Keratinocyte (primary cell): ENCODE results near the gene ABCC4.

Source experiments
- CTCF ChIP-seq, 3 experiments: IDR thresholded peaks in 1 of 3; conservative IDR thresholded peaks in 1 of 3; optimal IDR thresholded peaks in 1 of 3; 2 replicates in 2 of 3; 3 replicates in 1 of 3; pipeline versions ENCODE3 to v1.5.1; 2011; ENCODE audit warnings: low read length in 3 of 3, mild to moderate bottlenecking in 3 of 3, moderate library complexity in 2 of 3, control low read depth in 1 of 3, inconsistent platforms in 1 of 3; ENCODE audit not compliant: insufficient read depth in 2 of 3; ENCODE audit errors: extremely low read depth in 1 of 3
- EZH2 ChIP-seq: IDR thresholded peaks from one replicate; pipeline ENCODE4 v1.6.1; 2012; ENCODE audit warnings: inconsistent platforms, mild to moderate bottlenecking, low read length, moderate library complexity

- TF ChIP-seq CTCF (optimal IDR thresholded peaks at IDR 0.05 in 1 of 3, IDR thresholded peaks at IDR 0.05 in 1 of 3, conservative IDR thresholded peaks at IDR 0.05 in 1 of 3; ENCODE audit: extremely low read depth in 1 of 3, insufficient read depth in 2 of 3, low read length in 3 of 3) (no peak), EZH2 (no peak)
Measured at GRCh38 chr13:95228130-95228529, 73.1 kb downstream of the ABCC4 start.
